Esophagus muscularis mucosa (tissue), 3 donors: ENCODE measurements around the gene VAMP3.

ENCODE experiments used
- CTCF ChIP-seq, 3 experiments: fragments of 200-600 bp in 2 of 3; fragments of 450-650 bp in 1 of 3; sonication (generic) in 2 of 3; IDR thresholded peaks; one replicate each; pipeline ENCODE4 v1.5.1; 2017 to 2019; ENCODE audit warnings: antibody characterized with exemption in 3 of 3, mild to moderate bottlenecking in 2 of 3, moderate library complexity in 1 of 3
- EP300 ChIP-seq: sonication (generic); formaldehyde crosslinking; IDR thresholded peaks from one replicate; pipeline ENCODE4 v1.6.1; 2017; ENCODE audit warnings: antibody characterized with exemption

GRCh38 chr1:7755448-7755847 is 15.6 kb upstream of the VAMP3 start:
- TF ChIP-seq EP300 (no peak), CTCF (IDR thresholded peaks at IDR 0.05) (no peak)
